Endometrial microvascular endothelial cells (primary cell): ENCODE measurements around the gene FAM78A. TPM values are rescaled to one million over a fixed set of nuclear protein-coding genes. Genes with fewer than 3 reads are reported as not detected.
"Not testable (repeated sequence)": the region's sequence is repeated elsewhere in the genome, so short reads cannot be mapped to it uniquely, and the experiment has no call there.

Experiments
- in situ Hi-C: cut with HindIII; loops from 2 replicates; pipeline ENCODE4 v1.10.0; 2017; ENCODE audit warnings: low sequenced_read_pairs, low pct_unique_long_range_greater_than_20kb; ENCODE audit errors: inconsistent ontology term
- total RNA-seq: library from RNA; depleted of rRNA; stranded (reverse); fragments of >200 nt; gene quantifications from one replicate; pipeline ENCODE4 v1.2.3, GENCODE V29; 2015; ENCODE audit errors: inconsistent ontology term

The FAM78A gene
- total RNA-seq, 1 donor from 2014 or later: 5.9 TPM

DNA sequence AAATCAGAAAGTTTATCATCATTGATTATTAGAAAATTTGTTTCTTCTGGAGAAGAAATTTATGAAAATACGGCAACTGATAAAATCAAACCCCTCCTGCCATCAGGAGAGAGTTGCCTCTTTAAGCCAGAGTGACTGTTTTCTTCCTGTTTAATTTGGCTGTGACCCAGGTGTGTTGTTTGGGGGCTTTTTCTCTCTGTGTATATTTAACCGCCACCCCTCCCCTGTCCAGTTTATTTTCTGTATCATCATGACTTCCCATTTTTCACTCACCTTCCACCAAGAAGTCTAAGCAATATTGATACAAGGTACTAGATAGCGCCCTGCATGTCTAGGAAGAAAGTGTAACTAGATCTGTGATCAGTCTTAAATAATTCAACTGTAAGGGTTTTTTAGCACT, 50.1 kb downstream of the FAM78A start:
- in situ Hi-C loops: no loop called here

DNA sequence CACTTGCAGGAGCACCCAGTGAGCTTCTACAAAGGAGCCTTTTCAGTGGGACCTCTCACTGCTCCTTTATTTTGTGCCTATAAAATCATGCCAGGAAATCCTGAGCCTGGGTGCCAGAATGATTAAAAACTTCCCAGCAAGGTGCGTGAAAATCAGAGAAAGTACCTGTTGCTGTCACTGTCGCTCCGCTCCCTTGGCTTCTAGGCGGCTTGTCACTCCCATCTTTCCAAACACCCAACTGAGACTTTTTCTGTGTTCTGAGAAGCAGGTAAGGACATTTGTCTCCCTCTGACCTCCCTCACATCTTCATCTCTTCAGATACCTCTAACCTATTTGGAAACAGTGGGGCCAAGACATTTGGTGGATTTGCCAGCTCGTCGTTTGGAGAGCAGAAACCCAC, 53.9 kb downstream of the FAM78A start:
- in situ Hi-C loops: no loop called here

DNA sequence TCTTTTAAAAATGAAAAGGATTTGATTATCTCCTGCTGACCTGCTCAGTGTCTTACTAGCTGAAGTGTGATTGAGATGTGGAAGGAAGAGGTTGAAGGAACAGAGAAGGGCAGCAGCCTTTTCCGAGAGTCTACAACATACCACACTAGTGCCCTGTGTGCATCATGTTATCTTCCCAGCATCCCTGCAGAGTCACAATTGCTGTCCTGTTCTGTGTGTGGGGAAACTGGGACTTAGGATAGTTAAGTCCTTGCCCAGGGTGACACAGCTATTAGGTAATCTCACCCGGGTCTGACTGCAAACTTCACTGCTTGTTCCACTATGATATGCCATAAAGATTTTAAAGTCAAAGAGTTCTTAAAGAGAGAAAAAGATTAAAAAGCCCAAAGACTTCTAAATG, 55.8 kb downstream of the FAM78A start:
- in situ Hi-C loops: no loop called here

DNA sequence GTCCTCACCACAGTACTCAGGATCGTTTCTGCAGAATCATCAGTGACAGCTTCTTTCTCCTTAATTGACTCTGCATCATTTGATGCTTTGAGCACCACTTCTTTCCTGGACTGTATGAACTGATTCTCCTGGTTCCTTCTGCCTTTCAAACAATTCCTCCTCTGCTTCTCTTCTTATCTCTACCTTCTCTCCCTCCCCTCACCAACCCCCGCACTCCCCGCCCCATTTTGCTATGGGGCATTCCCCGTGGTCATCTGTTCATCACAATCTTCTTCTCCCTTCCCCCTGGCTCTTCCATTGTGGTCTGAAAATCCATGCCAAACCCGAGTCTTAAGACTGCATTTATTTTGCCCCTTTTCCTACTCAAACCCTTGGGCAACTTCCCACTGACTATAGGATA, 57.9 kb downstream of the FAM78A start:
- in situ Hi-C loops: no loop called here

DNA sequence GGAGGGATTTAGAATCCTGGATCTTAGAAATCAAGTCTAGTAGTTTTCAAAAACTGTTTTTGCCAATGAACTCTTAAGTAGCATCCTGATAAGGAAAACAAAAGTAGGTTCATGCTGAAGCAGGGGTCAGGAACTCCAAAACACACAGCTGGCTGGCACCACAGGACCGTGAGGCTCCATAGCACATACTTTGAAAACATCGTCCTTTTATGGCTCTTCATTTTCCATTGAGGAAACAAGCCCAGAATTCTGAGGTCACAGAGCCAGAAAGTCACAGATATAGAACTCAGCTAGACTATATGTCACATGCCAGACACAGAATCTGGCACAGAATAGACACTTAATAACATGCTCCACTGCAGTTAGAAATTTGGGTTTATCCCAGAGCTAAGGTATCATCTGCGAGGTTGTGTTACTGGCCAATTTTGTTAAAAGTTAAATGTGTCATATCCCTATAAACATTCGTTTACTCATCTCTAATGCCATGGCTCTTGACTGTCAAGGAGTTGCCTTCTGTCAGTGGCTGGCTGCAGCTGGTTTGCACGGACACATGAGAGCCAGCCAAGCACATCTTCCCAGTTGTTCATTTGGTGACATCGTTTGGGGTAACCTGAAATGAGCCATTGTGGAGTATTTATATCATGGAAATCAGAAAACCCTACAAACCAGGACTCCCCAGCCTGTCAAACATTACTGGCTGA, 58.8 kb downstream of the FAM78A start:
- in situ Hi-C loops: no loop called here

DNA sequence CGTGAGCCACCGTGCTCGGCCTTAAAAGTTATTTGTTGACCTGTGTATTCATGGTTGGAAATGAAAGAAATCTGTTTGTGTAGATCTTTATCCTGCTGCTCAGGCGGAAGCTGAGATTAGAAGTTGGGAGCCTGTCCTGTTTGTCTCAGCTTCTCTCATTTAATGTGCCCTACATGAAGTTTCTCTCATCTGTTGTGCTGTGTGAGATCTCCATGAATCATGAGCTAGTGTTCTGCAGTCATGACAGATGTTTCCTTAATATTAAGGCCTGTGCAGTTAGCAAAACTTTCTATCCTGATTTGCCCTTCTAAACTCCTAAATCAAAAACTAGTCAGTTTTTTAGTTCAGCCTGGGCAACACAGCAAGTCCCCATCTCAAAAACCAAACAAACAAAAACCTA, 59.5 kb downstream of the FAM78A start:
- in situ Hi-C loops: no loop called here

DNA sequence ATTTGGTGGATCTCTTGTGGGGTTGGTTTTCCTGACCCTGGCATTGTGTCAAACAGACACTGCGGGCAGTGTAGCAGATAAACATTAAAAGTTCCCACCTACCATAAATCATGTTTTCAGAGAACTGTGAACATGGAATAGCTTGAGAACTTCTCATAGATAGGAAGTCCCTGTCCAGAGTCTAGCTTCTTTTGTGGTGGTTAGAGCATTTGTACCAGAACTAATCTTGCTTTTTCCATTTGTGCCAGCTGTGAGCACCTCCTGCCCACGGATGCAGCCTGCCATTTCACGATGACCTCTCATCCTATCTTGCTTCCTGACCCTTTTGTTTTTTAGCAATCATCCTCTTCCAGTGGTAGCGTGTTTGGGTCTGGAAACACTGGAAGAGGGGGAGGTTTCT, 61.4 kb downstream of the FAM78A start:
- in situ Hi-C loops: no loop called here

DNA sequence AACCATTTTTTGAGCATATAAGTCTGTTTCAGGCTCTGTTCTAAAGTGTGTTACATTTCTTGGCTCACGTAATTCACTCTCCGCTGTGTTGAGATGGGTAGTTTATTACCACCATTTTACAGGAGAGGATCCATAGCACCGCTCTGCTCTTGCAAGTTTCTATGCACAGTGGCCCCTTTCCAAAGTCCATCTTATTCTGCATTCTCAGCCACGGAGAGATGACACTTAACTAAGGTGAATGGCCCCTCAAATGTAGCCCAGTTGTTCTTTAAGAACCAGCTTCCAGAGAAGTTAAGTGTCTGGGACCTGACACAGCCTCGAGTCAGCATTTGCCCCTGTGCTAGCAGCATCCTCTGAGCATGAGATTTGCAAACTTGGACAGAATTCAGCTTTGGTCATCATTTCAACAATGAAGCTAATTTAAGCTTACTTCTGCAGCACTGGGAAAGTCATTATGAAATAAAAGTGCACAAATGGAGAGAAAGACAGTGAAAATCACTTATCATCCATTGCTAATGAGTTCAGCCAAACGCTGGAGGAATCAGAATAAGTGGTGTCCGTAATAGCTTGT, 61.9 kb downstream of the FAM78A start:
- in situ Hi-C loops: no loop called here

DNA sequence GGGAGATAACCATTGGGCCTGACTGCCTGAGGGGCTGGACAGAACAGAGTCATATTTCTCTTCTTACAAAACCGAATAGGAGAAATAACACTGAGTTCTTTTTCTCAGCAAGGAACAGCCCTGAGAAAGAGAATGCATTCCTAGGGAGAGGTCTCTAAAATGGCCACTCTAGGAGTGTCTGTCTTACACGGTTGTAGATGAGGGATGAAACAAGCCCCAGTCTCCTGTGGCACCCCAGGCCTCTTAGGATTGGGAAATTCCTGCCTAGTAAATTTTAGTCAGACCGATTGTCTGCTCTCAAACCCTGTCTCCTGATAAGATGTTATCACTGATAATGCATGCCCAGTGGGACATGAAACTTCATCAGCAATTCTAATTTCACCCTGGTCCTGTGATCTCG, 64.4 kb downstream of the FAM78A start:
- in situ Hi-C loops: not testable (repeated sequence)

Other genes starting within 250 kb of the FAM78A start
- gene AIF1L, start 180.0 kb downstream of the FAM78A start, total RNA-seq: 1.2 TPM
- 21.1 TPM for gene NUP214, start 150.9 kb downstream of the FAM78A start, total RNA-seq
- 7.5 TPM for gene PLPP7, start 13.2 kb upstream of the FAM78A start, total RNA-seq
- gene PRRC2B, start 117.6 kb upstream of the FAM78A start, total RNA-seq: 93.1 TPM
- gene POMT1, start 226.4 kb upstream of the FAM78A start, total RNA-seq: 38.4 TPM